OCI-LY7 (cell line): ENCODE data around the gene CLEC4F. TPM values are rescaled to one million over a fixed set of nuclear protein-coding genes. Genes with fewer than 3 reads are reported as not detected.

Experiments
- Bru-seq: library from RNA; stranded (reverse); fragments of 400-500 nt; gene quantifications from one replicate; lab custom pipeline; 2021; lab: Mats Ljungman, UMichigan
- BruChase-seq, 2 experiments: library from RNA; stranded (reverse); fragments of 400-500 nt; gene quantifications; one replicate each; lab custom pipeline; 2021; lab: Mats Ljungman, UMichigan
- BruUV-seq: library from RNA; stranded (reverse); fragments of 400-500 nt; replicated peaks from 2 replicates; lab custom pipeline; 2021; lab: Mats Ljungman, UMichigan
- CTCF ChIA-PET: fragments of 300-600 bp; sonication (Branson Sonifier 250); formaldehyde crosslinking; loops from one replicate; lab custom pipeline; 2022; ENCODE audit warnings: antibody characterized with exemption; ENCODE audit not compliant: unreplicated experiment; lab: Charles Lee
- POLR2A ChIA-PET: fragments of 300-600 bp; sonication (Branson Sonifier 250); formaldehyde crosslinking; loops from one replicate; lab custom pipeline; 2022; ENCODE audit warnings: antibody characterized with exemption; lab: Charles Lee
- DNase-seq: peaks from one replicate; pipeline ENCODE4 v3.0.0-alpha.2; 2015; ENCODE audit warnings: low spot score
- H2AFZ ChIP-seq: fragments of 200-600 bp; sonication (generic), shearing (Covaris generic); 2 replicates; pipeline ENCODE4 v1.6.1; 2014; ENCODE audit warnings: mild to moderate bottlenecking, antibody characterized with exemption, low read length, moderate library complexity
- H3K27ac ChIP-seq: fragments of 200-600 bp; sonication (generic); 2 replicates; pipeline ENCODE4 v1.5.1; 2014; ENCODE audit warnings: mixed run types, low read depth, mild to moderate bottlenecking, moderate library complexity, low read length, inconsistent platforms; ENCODE audit not compliant: poor library complexity, severe bottlenecking
- H3K36me3 ChIP-seq: fragments of 200-600 bp; sonication (generic); 2 replicates; pipeline ENCODE4 v1.6.1; 2014; ENCODE audit warnings: mild to moderate bottlenecking, antibody characterized with exemption, low read length, moderate library complexity, mixed read lengths; ENCODE audit not compliant: insufficient read depth
- H3K4me1 ChIP-seq: fragments of 200-600 bp; sonication (generic); 2 replicates; pipeline ENCODE4 v1.5.1; 2014; ENCODE audit warnings: mild to moderate bottlenecking, low read length; ENCODE audit not compliant: insufficient read depth, poor library complexity, severe bottlenecking
- H3K4me2 ChIP-seq: fragments of 200-600 bp; sonication (generic); 2 replicates; pipeline ENCODE4 v1.6.1; 2014; ENCODE audit warnings: mild to moderate bottlenecking, low read length
- H3K4me3 ChIP-seq: fragments of 200-600 bp; sonication (generic); 2 replicates; pipeline ENCODE4 v1.5.1; 2014; ENCODE audit warnings: mild to moderate bottlenecking, low read depth, low read length; ENCODE audit not compliant: poor library complexity, severe bottlenecking
- H3K79me2 ChIP-seq: fragments of 200-600 bp; sonication (generic); 2 replicates; pipeline ENCODE4 v1.6.1; 2016; ENCODE audit warnings: low read depth, mild to moderate bottlenecking, low read length, moderate library complexity, mixed read lengths; ENCODE audit not compliant: insufficient read depth
- H3K9me2 ChIP-seq: fragments of 200-600 bp; sonication (generic); 2 replicates; pipeline ENCODE4 v1.6.1; 2016; ENCODE audit warnings: mild to moderate bottlenecking, low read length, mixed read lengths; ENCODE audit not compliant: insufficient read depth
- H3K9me3 ChIP-seq: fragments of 200-600 bp; sonication (generic); 2 replicates; pipeline ENCODE4 v1.6.1; 2014; ENCODE audit warnings: mild to moderate bottlenecking, mixed run types, low read length, mixed read lengths
- H4K20me1 ChIP-seq: fragments of 200-600 bp; sonication (generic); 2 replicates; pipeline ENCODE4 v1.6.1; 2014; ENCODE audit warnings: mild to moderate bottlenecking, antibody characterized with exemption, low read length, moderate library complexity, mixed read lengths; ENCODE audit not compliant: insufficient read depth
- CTCF ChIP-seq: fragments of 200-600 bp; sonication (generic); conservative IDR thresholded peaks from 2 replicates; pipeline ENCODE4 v1.5.1; 2014; ENCODE audit warnings: mild to moderate bottlenecking, antibody characterized with exemption, low read length, moderate library complexity, mixed read lengths
- EZH2phosphoT487 ChIP-seq: fragments of 200-600 bp; sonication (generic); IDR thresholded peaks from 2 replicates; pipeline ENCODE4 v1.6.1; 2018; ENCODE audit warnings: low read depth, borderline replicate concordance, mild to moderate bottlenecking, mixed run types, antibody characterized with exemption, low read length, moderate library complexity, mixed read lengths
- intact Hi-C: fragments of 100-400 bp; cut with micrococcal nuclease; formaldehyde crosslinking; loops from one replicate; pipeline ENCODE4 v1.10.0; 2022; ENCODE audit not compliant: unreplicated experiment
- long read RNA-seq: library from polyadenylated mRNA; stranded (forward); transcript quantifications from one replicate; pipeline ENCODE4 v2.0.0, GENCODE V29; 2022
- total RNA-seq, 2 experiments: library from RNA; depleted of rRNA in 1 of 2; stranded (reverse); fragments of >200 nt in 1 of 2; shearing (Covaris generic) in 1 of 2; gene quantifications; 2 replicates each; pipeline ENCODE4 v1.2.3, GENCODE V29; 2014 to 2022

CLEC4F gene
- total RNA-seq (2014; rRNA removed; shearing (Covaris generic)), result not detected in 2 replicates
- total RNA-seq (2022), result not detected in 2 replicates
- not detected for Bru-seq, nascent RNA
- BruChase-seq, experiment 1, labeled RNA remaining after a 6-hour chase, result not detected
- BruChase-seq, experiment 2, labeled RNA remaining after a 2-hour chase, result not detected
- long read RNA-seq, result 0 reads

DNA sequence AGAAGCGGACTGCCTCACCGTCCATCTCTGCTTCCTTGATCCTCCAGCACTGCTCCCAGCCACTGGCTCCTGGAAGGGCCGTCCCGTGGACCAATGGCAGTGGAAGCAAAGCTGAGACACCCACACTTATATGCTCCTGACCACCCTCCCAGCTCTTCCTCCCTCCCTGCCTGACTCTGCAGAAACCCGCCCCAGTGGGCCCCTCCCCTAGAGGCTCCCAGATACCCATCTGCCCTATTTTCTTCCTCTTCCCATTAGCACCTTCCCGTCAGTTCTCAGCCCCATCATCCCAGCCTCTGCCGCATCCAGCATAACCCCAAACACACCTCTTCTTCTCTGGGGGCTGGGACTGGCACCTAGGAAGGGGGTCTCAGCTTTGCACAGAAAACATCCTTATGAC lies at the start of gene CLEC4F:
CLEC4F (minus strand) TSS at position 101 of the 400 bp plus-strand sequence; CDS start at position 25, 76 bp downstream.
- BruUV-seq, result no TSS peak
- no peaks in the 10 kb centered on the region for H3K79me2 ChIP-seq
- H4K20me1 ChIP-seq, result no peaks in the 10 kb centered on the region
- no peak within 1 kb of the TSS for H3K4me2 ChIP-seq
- DNase-seq, result no peak
- ChIA-PET POLR2A (no interaction called here), CTCF (no interaction called here)
- no peak for TF ChIP-seq EZH2phosphoT487
- no peak for TF ChIP-seq CTCF
- no peak within 1 kb of the TSS for H2AFZ ChIP-seq
- H3K4me1 ChIP-seq, result no peaks in the 10 kb centered on the region
- H3K36me3 ChIP-seq, result no peaks in the 10 kb centered on the region
- H3K4me3 ChIP-seq, result no peak within 1 kb of the TSS
- no peaks in the 10 kb centered on the region for H3K9me3 ChIP-seq
- H3K9me2 ChIP-seq, result no peaks in the 10 kb centered on the region
- intact Hi-C loops, result no loop called here
- no peak within 1 kb of the TSS for H3K27ac ChIP-seq

DNA sequence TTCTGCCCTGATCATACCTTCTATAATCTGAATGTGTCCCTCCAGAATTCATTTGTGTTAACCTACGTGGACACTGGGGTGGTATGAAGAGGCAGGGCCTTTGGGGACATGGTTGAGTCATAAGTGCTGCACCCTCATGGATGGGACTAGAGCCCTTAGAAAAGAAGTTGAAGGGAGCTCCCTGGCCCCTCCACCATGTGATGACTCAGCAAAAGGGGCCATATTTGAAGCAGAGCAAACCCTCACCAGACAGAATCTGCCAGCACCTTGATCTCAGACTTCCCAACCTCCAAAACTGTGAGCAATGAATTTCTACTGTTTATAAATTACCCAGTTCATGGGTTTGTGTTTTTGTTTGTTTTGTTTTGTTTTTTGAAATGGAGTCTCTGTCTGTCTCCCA lies 48.6 kb upstream of the CLEC4F start:
- H3K4me1 ChIP-seq, result no peaks in the 10 kb centered on the region
- POLR2A ChIA-PET, result no interaction called here

More for the DNA sequence above, 48.6 kb upstream of the CLEC4F start:
- intact Hi-C loops, result no loop called here
- H3K9me2 ChIP-seq, result no peaks in the 10 kb centered on the region
- H3K4me3 ChIP-seq, result no peak overlapping the region
- no peaks in the 10 kb centered on the region for H4K20me1 ChIP-seq
- BruUV-seq, result no TSS peak
- H2AFZ ChIP-seq, result no peak overlapping the region
- H3K36me3 ChIP-seq, result no peaks in the 10 kb centered on the region
- TF ChIP-seq CTCF, result no peak
- TF ChIP-seq EZH2phosphoT487, result no peak
- CTCF ChIA-PET, result no interaction called here
- no peak overlapping the region for H3K4me2 ChIP-seq
- no peaks in the 10 kb centered on the region for H3K79me2 ChIP-seq
- no peak for DNase-seq
- H3K27ac ChIP-seq, result no peak overlapping the region
- no peaks in the 10 kb centered on the region for H3K9me3 ChIP-seq
